Activated B cell treated with CpG ODN at 0.5 μM for 24 hours (primary cell): ENCODE data around the gene WASL. TPM values are rescaled to one million over a fixed set of nuclear protein-coding genes. Genes with fewer than 3 reads are reported as not detected.

ENCODE experiments used
- ATAC-seq: fragments of 200-7000 bp; cut with Tn5 transposase; one replicate; pipeline ENCODE4 v1.10.0; 2021; ENCODE audit warnings: low read depth, mild to moderate bottlenecking, moderate library complexity
- CTCF ChIA-PET: fragments of 350-600 bp; sonication (Branson Sonifier 250); formaldehyde crosslinking; loops from one replicate; lab custom pipeline; 2021; ENCODE audit warnings: antibody characterized with exemption; lab: Charles Lee
- POLR2A ChIA-PET: fragments of 350-600 bp; sonication (Branson Sonifier 250); formaldehyde crosslinking; loops from one replicate; lab custom pipeline; 2021; ENCODE audit warnings: antibody characterized with exemption; lab: Charles Lee
- DNase-seq: peaks from one replicate; pipeline ENCODE4 v3.0.0; 2022
- H3K27ac Mint-ChIP-seq: one replicate; pipeline ENCODE4 v1.8.0; 2020; ENCODE audit warnings: mixed read lengths
- H3K27me3 Mint-ChIP-seq: one replicate; pipeline ENCODE4 v1.8.0; 2021; ENCODE audit warnings: mixed read lengths
- H3K36me3 Mint-ChIP-seq: one replicate; pipeline ENCODE4 v1.8.0; 2021; ENCODE audit warnings: low read depth, mixed read lengths
- H3K4me1 Mint-ChIP-seq: one replicate; pipeline ENCODE4 v1.8.0; 2021; ENCODE audit warnings: mixed read lengths
- H3K4me3 Mint-ChIP-seq: one replicate; pipeline ENCODE4 v1.8.0; 2020; ENCODE audit warnings: mild to moderate bottlenecking, mixed read lengths
- H3K9me3 Mint-ChIP-seq: one replicate; pipeline ENCODE4 v1.8.0; 2020; ENCODE audit warnings: mixed read lengths
- intact Hi-C: fragments of 100-400 bp; cut with micrococcal nuclease; formaldehyde crosslinking; loops from one replicate; pipeline ENCODE4 v1.15.1; 2024
- total RNA-seq: library from RNA; stranded (reverse); gene quantifications from 2 replicates; pipeline ENCODE4 v1.2.3, GENCODE V29; 2022
- TF ChIP-seq, protein P1 (sequence below): fragments of 200-600 bp; IDR thresholded peaks from one replicate; pipeline ENCODE4 v1.8.0; 2022; ENCODE audit warnings: antibody characterized with exemption, mild to moderate bottlenecking

Gene WASL
- total RNA-seq, 1 donor from 2014 or later: 6.9 TPM

DNA sequence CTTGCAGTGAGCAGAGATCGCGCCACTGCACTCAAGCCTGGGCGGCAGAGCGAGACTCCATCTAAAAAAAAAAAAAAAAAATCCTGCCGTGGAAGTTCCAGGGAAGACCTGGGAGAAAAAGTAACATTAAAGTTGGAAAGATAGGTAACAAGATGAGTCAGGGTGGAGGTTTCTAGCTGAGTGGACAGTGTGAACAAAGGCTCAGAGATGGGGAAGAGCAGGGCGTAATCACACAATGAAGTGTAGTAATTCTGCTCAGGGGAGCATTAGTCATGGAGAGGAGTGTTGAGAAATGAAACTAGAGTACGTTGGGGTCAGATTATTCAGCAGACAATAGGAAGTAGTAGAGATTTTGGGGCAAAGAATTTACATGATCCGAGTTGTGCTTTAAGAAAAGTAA is 21.6 kb upstream of the WASL start:
- H3K27me3 Mint-ChIP-seq: peaks cover 24% of the 10 kb centered on the region
- TF ChIP-seq, protein P1, sequence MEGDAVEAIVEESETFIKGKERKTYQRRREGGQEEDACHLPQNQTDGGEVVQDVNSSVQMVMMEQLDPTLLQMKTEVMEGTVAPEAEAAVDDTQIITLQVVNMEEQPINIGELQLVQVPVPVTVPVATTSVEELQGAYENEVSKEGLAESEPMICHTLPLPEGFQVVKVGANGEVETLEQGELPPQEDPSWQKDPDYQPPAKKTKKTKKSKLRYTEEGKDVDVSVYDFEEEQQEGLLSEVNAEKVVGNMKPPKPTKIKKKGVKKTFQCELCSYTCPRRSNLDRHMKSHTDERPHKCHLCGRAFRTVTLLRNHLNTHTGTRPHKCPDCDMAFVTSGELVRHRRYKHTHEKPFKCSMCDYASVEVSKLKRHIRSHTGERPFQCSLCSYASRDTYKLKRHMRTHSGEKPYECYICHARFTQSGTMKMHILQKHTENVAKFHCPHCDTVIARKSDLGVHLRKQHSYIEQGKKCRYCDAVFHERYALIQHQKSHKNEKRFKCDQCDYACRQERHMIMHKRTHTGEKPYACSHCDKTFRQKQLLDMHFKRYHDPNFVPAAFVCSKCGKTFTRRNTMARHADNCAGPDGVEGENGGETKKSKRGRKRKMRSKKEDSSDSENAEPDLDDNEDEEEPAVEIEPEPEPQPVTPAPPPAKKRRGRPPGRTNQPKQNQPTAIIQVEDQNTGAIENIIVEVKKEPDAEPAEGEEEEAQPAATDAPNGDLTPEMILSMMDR: no peak
- DNase-seq: no peak
- ChIA-PET POLR2A (interaction anchor here (1.2 kb wide), 1 partner anchor 21 kb away, joined by 5 read pairs; the partner anchor contains the start of gene WASL), CTCF (no interaction called here)
- no peaks in the 10 kb centered on the region for H3K9me3 Mint-ChIP-seq
- peak overlapping the region; percentile 15 for H3K27ac Mint-ChIP-seq
- no peaks in the 10 kb centered on the region for H3K36me3 Mint-ChIP-seq
- peaks cover 3% of the 10 kb centered on the region for H3K4me1 Mint-ChIP-seq
- peak; percentile 71 for ATAC-seq
- intact Hi-C loops: no loop called here
- peak overlapping the region; percentile 58 for H3K4me3 Mint-ChIP-seq

DNA sequence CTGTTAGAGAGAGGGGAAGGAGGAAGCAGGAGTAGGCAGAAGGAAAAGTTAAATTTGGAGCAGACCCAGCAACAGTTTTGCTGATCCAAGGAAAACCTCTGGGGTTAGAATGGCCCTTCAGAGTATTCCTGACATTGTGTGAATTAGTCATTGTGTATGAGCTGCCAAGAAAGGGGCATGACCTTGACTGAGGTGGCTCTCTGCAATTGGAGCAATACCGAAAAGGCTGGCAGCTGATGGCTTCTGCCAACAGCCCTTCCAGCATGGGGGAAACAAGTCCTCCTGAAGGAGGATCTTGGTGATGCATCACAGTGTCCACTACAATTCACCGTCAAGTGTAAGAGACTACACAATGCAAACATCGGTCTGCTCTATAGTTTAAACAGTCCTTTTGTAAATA is 20.6 kb upstream of the WASL start:
- CTCF ChIA-PET: no interaction called here
- ATAC-seq (no peak), DNase-seq (no peak)
- H3K27me3 Mint-ChIP-seq: peaks cover 20% of the 10 kb centered on the region
- no peaks in the 10 kb centered on the region for H3K9me3 Mint-ChIP-seq
- POLR2A ChIA-PET: no interaction called here
- H3K27ac Mint-ChIP-seq: no peak overlapping the region
- peaks cover 3% of the 10 kb centered on the region for H3K4me1 Mint-ChIP-seq
- no peaks in the 10 kb centered on the region for H3K36me3 Mint-ChIP-seq
- intact Hi-C loops: no loop called here
- H3K4me3 Mint-ChIP-seq: no peak overlapping the region
- TF ChIP-seq, protein P1: no peak

DNA sequence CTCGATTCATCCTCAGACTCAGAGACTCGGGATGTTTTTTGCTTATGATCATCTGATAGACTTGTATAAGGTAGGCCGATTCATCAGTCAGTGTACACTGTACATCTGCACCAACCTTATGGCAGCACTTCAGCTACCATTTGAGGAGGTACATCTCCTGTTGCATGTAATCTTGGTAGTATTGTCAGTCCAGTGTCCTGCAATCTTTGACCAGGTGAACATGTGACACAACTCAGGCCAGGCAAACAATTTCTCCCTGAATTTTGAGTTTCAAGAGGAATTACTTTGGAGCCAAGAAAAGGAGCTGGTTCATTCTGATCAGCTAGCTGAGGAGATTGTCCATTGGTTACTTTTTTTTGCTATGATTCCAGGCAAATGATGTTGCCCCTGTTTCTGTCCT is 19.7 kb upstream of the WASL start:
- DNase-seq (no peak), ATAC-seq (no peak)
- ChIA-PET CTCF (no interaction called here), POLR2A (no interaction called here)
- peaks cover 3% of the 10 kb centered on the region for H3K4me1 Mint-ChIP-seq
- H3K27me3 Mint-ChIP-seq: peaks cover 21% of the 10 kb centered on the region
- no peak overlapping the region for H3K27ac Mint-ChIP-seq
- H3K9me3 Mint-ChIP-seq: no peaks in the 10 kb centered on the region
- intact Hi-C loops: no loop called here
- H3K4me3 Mint-ChIP-seq: no peak overlapping the region
- TF ChIP-seq, protein P1: no peak
- H3K36me3 Mint-ChIP-seq: no peaks in the 10 kb centered on the region

DNA sequence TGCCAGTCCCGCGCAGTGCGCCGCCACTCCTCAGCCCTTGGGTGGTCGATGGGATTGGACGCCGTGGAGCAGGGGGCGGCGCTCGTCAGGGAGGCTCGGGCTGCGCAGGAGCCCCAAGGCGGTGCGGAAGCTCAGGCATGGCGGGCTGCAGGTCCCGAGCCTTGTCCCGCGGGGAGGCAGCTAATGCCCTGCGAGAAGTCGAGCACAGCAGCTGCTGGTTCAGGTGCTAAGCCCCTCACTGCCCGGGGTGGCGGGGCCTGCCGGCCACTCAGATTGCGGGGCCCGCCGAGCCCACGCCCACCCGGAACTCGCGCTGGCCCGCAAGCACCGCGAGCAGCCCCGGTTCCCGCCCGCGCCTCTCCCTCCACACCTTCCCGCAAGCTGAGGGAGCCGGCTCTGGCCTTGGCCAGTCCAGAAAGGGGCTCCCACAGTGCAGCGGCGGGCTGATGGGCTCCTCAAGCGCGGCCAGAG is 14.4 kb upstream of the WASL start:
- Mint-ChIP-seq H3K27ac (no peak overlapping the region), H3K9me3 (peaks cover 3% of the 10 kb centered on the region), H3K4me3 (no peak overlapping the region), H3K27me3 (peaks cover 13% of the 10 kb centered on the region), H3K4me1 (no peaks in the 10 kb centered on the region), H3K36me3 (no peaks in the 10 kb centered on the region)
- intact Hi-C loops: no loop called here
- ChIA-PET CTCF (no interaction called here), POLR2A (no interaction called here)
- TF ChIP-seq, protein P1: no peak
- ATAC-seq: no peak
- DNase-seq: no peak

DNA sequence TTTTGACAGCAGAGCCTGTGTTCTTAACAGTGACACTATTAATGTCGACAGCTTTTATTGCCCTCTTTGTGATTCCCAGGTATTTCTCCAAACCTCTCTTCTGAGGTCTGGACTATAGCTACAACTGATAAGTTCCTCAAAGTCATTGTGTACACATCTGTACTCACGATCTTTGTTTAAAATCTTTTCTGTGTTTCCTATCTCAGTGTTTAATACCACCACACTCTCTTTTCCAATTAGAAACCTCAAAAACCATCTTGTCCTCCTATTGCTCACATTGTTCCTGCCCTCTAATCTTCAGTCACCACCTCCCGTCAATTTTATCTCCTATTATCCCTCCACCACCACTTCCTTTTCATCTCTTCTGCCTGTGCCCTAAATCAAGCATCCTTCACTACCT is 12.9 kb upstream of the WASL start:
- POLR2A ChIA-PET: no interaction called here
- intact Hi-C loops: no loop called here
- ATAC-seq (no peak), DNase-seq (no peak)
- Mint-ChIP-seq H3K9me3 (peaks cover 3% of the 10 kb centered on the region), H3K4me1 (no peaks in the 10 kb centered on the region), H3K27ac (no peak overlapping the region), H3K27me3 (peaks cover 7% of the 10 kb centered on the region), H3K4me3 (no peak overlapping the region), H3K36me3 (no peaks in the 10 kb centered on the region)
- TF ChIP-seq, protein P1: no peak
- CTCF ChIA-PET: no interaction called here
